ENCODE results near the gene NOC3L. TPM values are rescaled to one million over a fixed set of nuclear protein-coding genes. Genes with fewer than 3 reads are reported as not detected.
"Not testable (repeated sequence)": the region's sequence is repeated elsewhere in the genome, so short reads cannot be mapped to it uniquely, and the experiment has no call there.

NOC3L gene
- total RNA-seq, 1 experiment from 2014 or later: 21.8 TPM

DNA sequence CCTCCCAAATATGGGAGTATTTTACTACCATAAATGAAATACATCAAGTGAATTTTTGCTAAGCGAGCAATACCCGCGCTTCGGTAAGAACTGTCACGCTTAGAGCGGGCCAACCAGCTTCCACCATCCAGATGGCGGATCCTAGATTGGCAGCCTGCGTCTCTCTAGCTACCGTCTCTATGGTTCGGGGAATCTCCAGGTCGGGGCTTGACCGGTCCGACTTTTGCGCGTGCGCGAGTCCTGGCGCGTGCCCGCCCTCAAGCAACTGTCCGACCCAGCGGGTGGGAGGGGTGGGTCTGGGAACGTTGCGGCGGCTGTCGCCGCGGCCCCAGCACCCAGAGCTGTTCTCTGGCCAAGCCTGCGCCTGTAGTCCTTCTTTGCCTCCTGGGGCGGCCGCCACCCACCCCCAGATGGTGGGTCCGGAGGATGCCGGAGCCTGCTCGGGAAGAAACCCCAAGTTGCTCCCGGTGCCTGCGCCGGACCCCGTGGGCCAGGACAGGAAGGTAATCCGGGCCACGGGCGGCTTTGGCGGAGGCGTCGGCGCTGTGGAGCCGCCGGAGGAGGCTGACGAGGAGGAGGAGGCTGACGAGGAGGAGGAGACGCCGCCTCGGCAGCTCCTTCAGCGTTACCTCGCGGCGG is 39.6 kb upstream of the NOC3L start, which contains the start of gene TBC1D12:
Gene TBC1D12, plus strand, starts transcription at position 338 of the 639 bp plus-strand sequence. Its CDS starts 73 bp downstream, at position 411.
- Mint-ChIP-seq H3K27me3 (ENCODE audit: unreplicated experiment) (no peaks in the 10 kb centered on the region), H3K4me3 (ENCODE audit: low read depth, unreplicated experiment) (peak within 1 kb of the TSS; percentile 77), H3K36me3 (ENCODE audit: insufficient read depth, unreplicated experiment) (peaks cover 31% of the 10 kb centered on the region), H3K4me1 (ENCODE audit: low read depth, unreplicated experiment) (peaks cover 7% of the 10 kb centered on the region), H3K27ac (ENCODE audit: unreplicated experiment) (no peak within 1 kb of the TSS), H3K9me3 (ENCODE audit: low read depth, unreplicated experiment) (no peaks in the 10 kb centered on the region)
- CTCF ChIA-PET: interaction anchor here (0.6 kb wide), 1 partner anchor 44 kb away, joined by 4 read pairs; no protein-coding TSS in a partner anchor
- peak; percentile 91 for DNase-seq
- BruUV-seq (replicated peaks): no TSS peak
- intact Hi-C loops (cut with micrococcal nuclease; ENCODE audit: unreplicated experiment): loop anchor here (2.0 kb wide), 1 partner anchor 40 kb away; the partner anchor contains the start of gene NOC3L
- TF ChIP-seq, protein P1, sequence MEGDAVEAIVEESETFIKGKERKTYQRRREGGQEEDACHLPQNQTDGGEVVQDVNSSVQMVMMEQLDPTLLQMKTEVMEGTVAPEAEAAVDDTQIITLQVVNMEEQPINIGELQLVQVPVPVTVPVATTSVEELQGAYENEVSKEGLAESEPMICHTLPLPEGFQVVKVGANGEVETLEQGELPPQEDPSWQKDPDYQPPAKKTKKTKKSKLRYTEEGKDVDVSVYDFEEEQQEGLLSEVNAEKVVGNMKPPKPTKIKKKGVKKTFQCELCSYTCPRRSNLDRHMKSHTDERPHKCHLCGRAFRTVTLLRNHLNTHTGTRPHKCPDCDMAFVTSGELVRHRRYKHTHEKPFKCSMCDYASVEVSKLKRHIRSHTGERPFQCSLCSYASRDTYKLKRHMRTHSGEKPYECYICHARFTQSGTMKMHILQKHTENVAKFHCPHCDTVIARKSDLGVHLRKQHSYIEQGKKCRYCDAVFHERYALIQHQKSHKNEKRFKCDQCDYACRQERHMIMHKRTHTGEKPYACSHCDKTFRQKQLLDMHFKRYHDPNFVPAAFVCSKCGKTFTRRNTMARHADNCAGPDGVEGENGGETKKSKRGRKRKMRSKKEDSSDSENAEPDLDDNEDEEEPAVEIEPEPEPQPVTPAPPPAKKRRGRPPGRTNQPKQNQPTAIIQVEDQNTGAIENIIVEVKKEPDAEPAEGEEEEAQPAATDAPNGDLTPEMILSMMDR (IDR thresholded peaks at IDR 0.05; ENCODE audit: unreplicated experiment): no peak

- Mint-ChIP-seq H3K27me3 (ENCODE audit: unreplicated experiment) (no peaks in the 10 kb centered on the region), H3K36me3 (ENCODE audit: insufficient read depth, unreplicated experiment) (peaks cover 11% of the 10 kb centered on the region), H3K27ac (ENCODE audit: unreplicated experiment) (no peak overlapping the region), H3K4me3 (ENCODE audit: low read depth, unreplicated experiment) (no peak overlapping the region), H3K9me3 (ENCODE audit: low read depth, unreplicated experiment) (no peaks in the 10 kb centered on the region), H3K4me1 (ENCODE audit: low read depth, unreplicated experiment) (peaks cover 9% of the 10 kb centered on the region)
- CTCF ChIA-PET: no interaction called here
- no peak for DNase-seq
- intact Hi-C loops (cut with micrococcal nuclease; ENCODE audit: unreplicated experiment): no loop called here
- no TSS peak for BruUV-seq (replicated peaks)
- TF ChIP-seq, protein P1 (IDR thresholded peaks at IDR 0.05; ENCODE audit: unreplicated experiment): no peak
Observed at GRCh38 chr10:94398762-94399161, 36.0 kb upstream of the NOC3L start.

- H3K27me3 Mint-ChIP-seq (ENCODE audit: unreplicated experiment): no peaks in the 10 kb centered on the region
- BruUV-seq (replicated peaks): no TSS peak
- H3K27ac Mint-ChIP-seq (ENCODE audit: unreplicated experiment): peak overlapping the region; percentile 63
- H3K9me3 Mint-ChIP-seq (ENCODE audit: low read depth, unreplicated experiment): no peaks in the 10 kb centered on the region
- H3K4me1 Mint-ChIP-seq (ENCODE audit: low read depth, unreplicated experiment): peaks cover 9% of the 10 kb centered on the region
- intact Hi-C loops (cut with micrococcal nuclease; ENCODE audit: unreplicated experiment): no loop called here
- peaks cover 6% of the 10 kb centered on the region for H3K36me3 Mint-ChIP-seq (ENCODE audit: insufficient read depth, unreplicated experiment)
- DNase-seq: no peak
- TF ChIP-seq, protein P1 (IDR thresholded peaks at IDR 0.05; ENCODE audit: unreplicated experiment): no peak
- H3K4me3 Mint-ChIP-seq (ENCODE audit: low read depth, unreplicated experiment): peak overlapping the region; percentile 49
- CTCF ChIA-PET: interaction anchor here (0.5 kb wide), 1 partner anchor 128 kb away, joined by 4 read pairs; no protein-coding TSS in a partner anchor
Observed at GRCh38 chr10:94397549-94398370, 35.0 kb upstream of the NOC3L start.

DNA sequence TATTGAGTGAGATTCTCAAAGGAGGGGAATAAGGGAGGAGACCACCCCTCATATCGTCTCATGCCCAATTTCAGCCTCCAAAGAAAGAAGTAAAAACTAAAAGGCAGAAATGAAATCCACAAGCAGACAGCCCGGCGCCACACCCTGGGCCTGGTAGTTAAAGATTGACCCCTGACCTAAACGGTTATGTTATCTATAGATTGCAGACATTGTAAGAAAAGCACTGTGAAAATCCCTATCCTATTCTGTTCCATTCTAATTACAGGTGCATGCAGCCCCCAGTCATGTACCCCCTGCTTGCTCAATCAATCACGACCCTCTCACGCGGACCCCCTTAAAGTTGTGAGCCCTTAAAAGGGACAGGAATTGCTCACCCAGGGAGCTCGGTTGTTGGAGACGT is 29.4 kb upstream of the NOC3L start:
- H3K9me3 Mint-ChIP-seq (ENCODE audit: low read depth, unreplicated experiment); CTCF ChIA-PET: not testable (repeated sequence)

DNA sequence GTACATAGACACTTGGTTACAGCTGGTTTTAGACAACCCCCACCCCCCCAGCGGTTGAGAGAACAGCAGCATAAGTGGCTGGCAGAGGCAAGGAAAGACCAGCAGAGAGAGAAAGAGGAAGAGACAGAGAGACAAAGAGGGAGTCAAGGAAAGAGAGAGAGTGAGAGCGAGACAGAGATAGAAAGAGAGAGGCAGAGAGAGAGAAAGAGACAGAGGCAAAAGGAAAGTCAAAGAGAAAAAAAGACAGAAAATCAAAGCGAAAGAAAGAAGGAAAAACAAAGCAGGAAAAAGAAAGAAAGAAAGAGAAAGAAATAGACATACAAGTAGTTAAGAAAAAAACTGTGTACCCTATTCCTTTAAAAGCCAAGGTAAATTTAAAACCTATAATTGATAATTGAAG is 23.0 kb upstream of the NOC3L start:
- H3K4me1 Mint-ChIP-seq (ENCODE audit: low read depth, unreplicated experiment): peaks cover 28% of the 10 kb centered on the region
- peak overlapping the region; percentile 24 for H3K27ac Mint-ChIP-seq (ENCODE audit: unreplicated experiment)
- H3K27me3 Mint-ChIP-seq (ENCODE audit: unreplicated experiment); H3K9me3 Mint-ChIP-seq (ENCODE audit: low read depth, unreplicated experiment); DNase-seq; H3K36me3 Mint-ChIP-seq (ENCODE audit: insufficient read depth, unreplicated experiment); BruUV-seq (replicated peaks); intact Hi-C loops (cut with micrococcal nuclease; ENCODE audit: unreplicated experiment); CTCF ChIA-PET: not testable (repeated sequence)
- H3K4me3 Mint-ChIP-seq (ENCODE audit: low read depth, unreplicated experiment): peak overlapping the region; percentile 9

More for the DNA sequence above, 29.4 kb upstream of the NOC3L start:
- BruUV-seq (replicated peaks); H3K4me1 Mint-ChIP-seq (ENCODE audit: low read depth, unreplicated experiment); H3K4me3 Mint-ChIP-seq (ENCODE audit: low read depth, unreplicated experiment); DNase-seq; intact Hi-C loops (cut with micrococcal nuclease; ENCODE audit: unreplicated experiment); H3K27me3 Mint-ChIP-seq (ENCODE audit: unreplicated experiment); H3K27ac Mint-ChIP-seq (ENCODE audit: unreplicated experiment); H3K36me3 Mint-ChIP-seq (ENCODE audit: insufficient read depth, unreplicated experiment): not testable (repeated sequence)
